ENCODE results near the gene S100A6. TPM values are rescaled to one million over a fixed set of nuclear protein-coding genes. Genes with fewer than 3 reads are reported as not detected.
A peak's percentile ranks its signal among the peaks of the same experiment; 100 is the strongest.
"Not testable (repeated sequence)": the region's sequence is repeated elsewhere in the genome, so short reads cannot be mapped to it uniquely, and the experiment has no call there.

S100A6 gene
- total RNA-seq, 1 experiment from 2014 or later: 1,539 TPM

GRCh38 chr1:153563991-153564390 lies 28.2 kb upstream of the S100A6 start:
- DNase-seq (ENCODE audit: low read depth): no peak

- DNase-seq (ENCODE audit: low read depth): no peak
Observed at GRCh38 chr1:153563483-153563901, 27.7 kb upstream of the S100A6 start.

DNA sequence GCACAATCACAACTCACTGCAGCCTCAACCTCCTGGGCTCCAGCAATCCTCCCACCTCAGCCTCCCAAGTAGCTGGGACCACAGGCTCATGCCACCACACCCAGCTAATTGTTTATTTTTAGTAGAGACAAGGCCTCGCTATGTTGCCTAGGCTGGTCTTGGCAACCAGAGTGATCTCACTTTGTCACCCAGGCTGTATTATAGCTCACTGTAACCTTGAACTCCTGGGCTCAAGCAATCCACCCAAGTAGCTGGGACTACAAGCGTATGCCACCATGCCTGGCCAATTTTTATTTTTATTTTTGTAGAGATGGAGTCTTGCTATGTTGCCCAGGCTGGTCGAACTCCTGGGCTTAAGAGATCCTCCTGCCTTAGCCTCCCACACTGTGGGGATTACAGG lies 26.2 kb upstream of the S100A6 start:
- not testable (repeated sequence) for DNase-seq (ENCODE audit: low read depth)

- DNase-seq (ENCODE audit: low read depth): no peak
Observed at GRCh38 chr1:153561466-153561985, 25.7 kb upstream of the S100A6 start.

DNA sequence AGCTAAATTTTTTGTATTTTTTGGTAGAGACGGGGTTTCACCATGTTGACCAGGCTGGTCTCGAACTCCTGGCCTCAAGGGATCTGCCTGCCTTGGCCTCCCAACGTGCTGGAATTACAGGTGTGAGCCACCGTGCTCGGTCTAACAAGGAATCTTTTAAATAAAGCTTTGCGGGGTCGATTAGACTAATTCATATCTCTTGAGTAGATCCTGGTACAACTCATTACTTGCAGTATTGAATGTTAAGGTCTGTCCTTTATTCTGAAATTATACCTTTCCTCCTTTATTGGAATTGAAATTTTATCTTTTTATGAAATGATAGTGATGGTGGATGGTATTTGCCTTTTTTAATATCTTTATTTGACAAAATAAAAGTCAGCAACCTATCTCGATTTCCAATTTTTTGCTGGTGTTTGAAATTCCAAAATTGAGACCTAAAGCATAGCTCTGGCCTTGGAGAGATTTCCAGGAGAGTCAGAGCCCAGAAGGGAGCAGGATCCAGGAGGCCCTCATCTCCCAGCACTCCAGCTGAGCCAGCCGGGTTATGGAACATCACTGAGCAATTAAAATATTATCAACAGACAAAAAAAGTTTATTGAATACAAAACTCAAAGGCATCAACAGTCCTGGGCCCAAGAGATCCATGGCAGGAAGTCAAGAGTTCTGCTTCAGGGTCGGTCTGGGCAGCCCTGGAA lies 25.1 kb upstream of the S100A6 start:
- no peak for DNase-seq (ENCODE audit: low read depth)

- DNase-seq (ENCODE audit: low read depth): no peak
Observed at GRCh38 chr1:153560241-153560640, 24.4 kb upstream of the S100A6 start.

DNA sequence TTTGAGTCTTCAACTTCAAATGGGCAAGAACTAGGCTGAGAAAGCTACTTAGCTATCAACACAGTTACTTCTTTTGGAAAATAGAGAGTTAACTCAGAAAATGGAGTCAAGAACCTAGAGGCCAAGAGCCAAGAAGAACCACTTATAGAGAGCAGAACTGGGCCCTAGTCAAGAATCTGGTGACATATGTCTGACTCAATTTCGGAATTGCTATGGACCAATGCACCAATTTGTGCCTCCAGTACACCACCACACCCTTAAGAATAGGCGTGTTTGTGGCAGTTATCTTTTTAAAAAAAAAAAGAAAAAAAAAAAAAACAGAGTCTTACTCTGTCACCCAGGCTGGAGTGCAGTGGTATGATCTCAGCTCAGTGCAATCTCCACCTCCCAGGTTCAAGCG lies 22.1 kb upstream of the S100A6 start:
- DNase-seq (ENCODE audit: low read depth): no peak

DNA sequence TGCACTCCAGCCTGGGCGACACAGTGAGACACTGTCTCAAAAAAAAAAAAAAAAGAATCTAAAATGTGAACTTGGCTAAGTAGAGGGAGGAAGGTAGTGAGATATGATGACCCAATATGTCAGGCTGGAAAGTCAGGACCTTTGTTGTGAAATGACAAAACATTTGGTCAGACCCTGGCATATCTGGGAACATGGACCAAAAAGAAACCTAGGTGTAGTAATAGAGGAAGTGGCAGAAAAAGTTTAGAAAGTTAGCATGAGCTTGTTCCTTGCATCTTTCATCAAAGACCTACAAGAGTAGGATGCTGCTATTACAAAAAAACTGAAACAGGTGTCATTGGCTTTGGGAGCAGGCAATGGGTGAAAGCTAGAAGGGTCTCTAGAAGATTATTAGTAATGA lies 20.6 kb upstream of the S100A6 start:
- no peak for DNase-seq (ENCODE audit: low read depth)

- no peak for DNase-seq (ENCODE audit: low read depth)
Observed at GRCh38 chr1:153553830-153554541, 18.2 kb upstream of the S100A6 start.

DNA sequence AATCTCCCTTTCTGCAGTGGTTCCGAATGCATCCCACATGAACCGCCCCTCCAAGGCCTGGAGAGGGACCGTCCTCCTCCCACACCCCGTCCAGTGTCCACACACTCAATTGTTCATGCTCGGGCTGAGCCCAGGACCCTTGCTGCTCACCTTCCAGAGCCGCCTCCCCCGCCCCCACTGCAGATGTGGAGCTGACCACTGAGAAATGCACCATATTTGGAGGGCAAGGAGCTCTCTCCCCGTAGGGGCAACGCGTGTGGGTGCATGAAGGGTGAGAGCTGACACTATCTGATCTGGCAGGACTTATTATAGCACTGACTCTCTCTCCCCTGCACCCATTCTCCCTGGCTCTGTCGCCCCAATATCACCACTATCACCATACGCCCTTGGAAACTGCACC lies 17.3 kb upstream of the S100A6 start:
- no peak for DNase-seq (ENCODE audit: low read depth)

DNA sequence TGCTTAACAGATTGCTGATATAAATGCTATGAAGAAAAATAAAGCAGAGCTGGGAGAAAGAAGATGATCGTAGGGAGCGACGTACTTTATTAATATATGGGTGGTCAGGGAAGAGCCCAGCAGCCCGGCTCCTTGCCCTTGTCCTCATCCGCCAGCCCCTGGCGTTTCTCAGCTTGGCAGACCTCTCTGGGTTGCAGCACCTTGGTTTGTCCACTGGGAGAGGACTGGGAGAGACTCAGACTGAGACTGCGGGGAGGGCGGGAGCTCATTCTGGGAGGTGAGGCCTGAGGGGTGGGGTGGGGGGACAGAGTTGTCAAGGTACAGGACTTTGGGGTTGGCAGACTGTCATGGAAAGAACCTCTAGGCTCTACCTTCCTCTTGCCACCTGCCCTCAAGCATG lies 16.5 kb upstream of the S100A6 start:
- DNase-seq (ENCODE audit: low read depth): no peak

- no peak for DNase-seq (ENCODE audit: low read depth)
Observed at GRCh38 chr1:153550827-153551500, 15.2 kb upstream of the S100A6 start.

DNA sequence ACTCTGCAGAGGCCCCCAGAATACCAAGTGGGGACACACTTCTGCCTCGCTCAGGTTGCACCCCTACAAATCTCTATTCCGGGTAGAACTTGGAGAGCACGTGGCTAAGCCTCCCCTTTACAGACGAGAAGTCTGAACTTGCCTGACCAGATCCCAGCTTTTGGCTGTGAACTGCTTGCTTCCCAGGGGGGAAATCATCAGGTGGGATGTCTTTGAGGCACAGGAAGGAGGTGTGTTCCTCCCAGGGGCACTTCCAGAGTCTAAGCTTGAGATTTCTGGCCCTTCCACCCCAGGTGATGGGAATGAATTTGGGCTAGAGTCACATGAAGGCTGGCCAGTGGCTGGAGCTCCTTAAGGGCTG lies 14.6 kb upstream of the S100A6 start:
- no peak for DNase-seq (ENCODE audit: low read depth)

DNA sequence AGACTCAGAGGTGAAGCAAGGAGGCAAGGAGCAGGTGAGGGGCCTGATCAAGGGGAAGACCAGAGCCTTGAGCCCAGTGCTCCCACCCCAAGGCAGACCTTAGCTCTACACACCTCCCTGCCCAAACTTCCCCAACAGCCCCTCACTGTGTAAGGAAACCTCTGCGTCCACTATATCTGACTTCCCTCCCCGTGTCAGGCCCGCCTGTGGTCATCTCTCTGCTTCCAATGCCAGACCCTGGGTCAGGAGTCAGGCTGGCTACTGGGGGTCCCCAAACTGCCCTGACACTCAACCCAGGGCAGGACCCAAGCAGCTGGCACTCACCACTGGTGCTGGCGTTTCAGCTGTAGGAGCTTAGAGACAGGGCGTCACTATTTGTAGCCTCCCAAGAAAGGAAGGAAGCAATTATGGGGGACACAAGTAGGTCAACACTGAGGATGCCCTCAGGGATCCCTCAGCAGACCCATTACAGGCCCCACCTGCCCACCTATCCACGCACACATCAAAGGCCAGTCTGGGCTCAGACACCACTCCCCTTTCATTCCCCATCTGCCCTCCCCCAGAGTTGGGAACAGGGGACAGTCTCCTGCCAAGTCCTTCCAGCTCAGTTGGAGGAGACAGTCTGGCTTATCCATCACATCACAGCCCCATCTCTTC lies 14.1 kb upstream of the S100A6 start:
- no peak for DNase-seq (ENCODE audit: low read depth)

DNA sequence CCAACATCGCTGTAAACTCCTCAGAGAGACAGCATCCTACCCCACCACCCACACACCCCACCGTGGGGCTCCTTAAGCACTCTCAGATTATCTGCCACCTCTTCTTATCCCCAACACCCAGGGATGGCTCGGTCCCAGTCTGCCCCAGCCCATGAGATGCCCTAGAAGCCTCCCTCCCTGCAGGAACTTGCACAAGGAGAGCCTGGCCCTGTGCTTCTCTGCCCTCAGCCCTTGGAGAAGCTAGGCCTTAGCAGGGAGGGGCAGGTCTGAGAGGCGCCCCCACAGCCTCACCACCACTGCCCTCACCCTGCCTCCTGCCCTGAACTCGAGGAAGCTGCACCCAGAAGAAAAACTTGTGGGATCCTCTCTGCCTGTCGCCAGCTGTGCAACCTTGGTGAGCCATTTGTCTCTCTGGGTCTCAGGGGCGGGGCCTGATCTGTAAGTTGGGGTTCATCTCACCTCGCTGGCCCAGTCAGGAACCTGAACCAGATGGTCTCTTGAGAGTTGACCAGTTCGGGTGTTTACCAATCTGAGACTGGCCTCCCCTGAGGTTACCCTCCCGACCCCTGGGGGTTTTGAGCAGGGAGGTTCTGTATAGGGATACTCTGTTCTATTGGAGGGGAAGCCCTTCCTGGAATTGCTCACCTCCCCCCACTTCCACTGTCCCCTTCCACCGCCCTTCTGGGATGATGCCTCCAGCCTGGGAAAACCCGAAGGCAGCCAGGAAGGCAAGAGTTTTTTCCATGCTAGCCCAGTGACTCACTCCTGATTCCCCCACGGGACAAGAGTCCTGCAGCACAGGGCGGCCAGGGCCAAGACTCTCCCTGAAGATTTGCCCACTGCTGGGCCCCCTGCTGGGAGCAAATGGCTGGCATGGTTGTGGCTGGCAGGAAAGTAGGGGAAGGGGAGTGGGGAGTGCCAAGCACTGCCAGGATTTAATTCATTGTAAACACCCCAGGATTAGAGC lies 13.2 kb upstream of the S100A6 start, which contains the start of gene S100A3:
Gene S100A3, minus strand, starts transcription at position 537 of the 967 bp plus-strand sequence. CDS start 773 bp downstream, outside the sequence.
- peak; percentile 92 for DNase-seq (ENCODE audit: low read depth)

DNA sequence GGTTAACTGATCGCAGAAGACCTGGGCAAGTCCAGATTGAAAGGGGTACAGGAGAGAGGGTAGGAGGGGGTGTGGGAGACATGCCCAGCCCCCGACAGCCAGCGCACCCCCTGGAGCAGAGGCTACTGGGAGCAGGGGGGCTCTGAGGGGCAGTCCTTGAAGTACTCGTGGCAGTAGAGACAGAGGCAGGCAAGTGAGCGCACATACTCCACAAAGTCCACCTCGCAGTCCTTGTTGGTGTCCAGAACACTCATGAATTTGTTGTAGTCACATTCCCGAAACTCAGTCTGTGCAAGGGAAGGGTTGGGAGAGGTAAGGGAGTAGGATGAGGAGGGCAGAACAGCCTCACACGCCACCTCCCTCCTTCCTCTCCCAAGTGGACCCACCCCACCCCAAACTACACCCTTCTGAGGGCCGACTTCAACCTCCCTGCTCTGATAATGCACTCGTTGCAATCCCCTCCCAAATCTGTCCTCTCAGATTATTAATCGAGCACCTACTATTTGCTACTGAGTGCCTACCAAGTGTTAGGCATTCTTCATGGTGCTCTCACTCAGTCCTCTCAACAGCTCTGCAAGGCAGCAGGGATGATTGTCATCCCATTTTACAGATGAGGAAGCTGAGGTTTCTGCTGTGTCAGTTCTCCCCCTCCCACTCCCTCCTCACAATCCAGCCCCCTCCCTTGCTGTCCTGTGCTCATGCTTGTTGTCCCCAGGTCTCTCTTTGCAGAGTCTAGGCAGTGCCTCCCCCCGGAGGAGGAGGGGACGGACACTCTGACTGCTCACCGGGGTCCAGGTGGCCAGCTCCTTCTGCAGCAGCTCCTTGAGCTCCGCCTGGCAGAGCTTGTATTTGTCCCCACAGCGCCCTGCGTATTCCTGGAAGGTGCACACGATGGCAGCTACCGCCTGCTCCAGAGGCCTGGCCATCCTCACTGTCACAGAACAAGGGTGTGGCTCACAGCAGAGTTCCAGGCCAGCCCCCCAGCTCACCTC lies 12.1 kb upstream of the S100A6 start:
- no peak for DNase-seq (ENCODE audit: low read depth)

- DNase-seq (ENCODE audit: low read depth): no peak
Observed at GRCh38 chr1:153546796-153547559, 11.2 kb upstream of the S100A6 start.

GRCh38 chr1:153546371-153546770 lies 10.6 kb upstream of the S100A6 start:
- DNase-seq (ENCODE audit: low read depth): no peak
